SK-N-SH treated with all-trans-retinoic acid at 6 μM for 48 hours (cell line): ENCODE results near the gene TESPA1.

ENCODE experiments used
- ESRRG ChIP-seq: fragments of 250-450 bp; sonication (Bioruptor Pico); IDR thresholded peaks from 2 replicates; pipeline ENCODE4 v1.6.1; 2021; ENCODE audit warnings: mild to moderate bottlenecking
- ISL1 ChIP-seq: fragments of 250-450 bp; sonication (Bioruptor Pico); IDR thresholded peaks from 2 replicates; pipeline ENCODE4 v2.1.2; 2022; ENCODE audit warnings: mild to moderate bottlenecking, moderate library complexity
- OSR1 ChIP-seq: fragments of 250-450 bp; sonication (Bioruptor Pico); IDR thresholded peaks from 2 replicates; pipeline ENCODE4 v1.8.0; 2022; ENCODE audit warnings: moderate library complexity, mild to moderate bottlenecking, inconsistent platforms
- SNAI2 ChIP-seq: fragments of 250-450 bp; sonication (Bioruptor Pico); IDR thresholded peaks from 2 replicates; pipeline ENCODE4 v1.5.0; 2020; ENCODE audit warnings: mild to moderate bottlenecking, moderate library complexity
- ZNF565 ChIP-seq: fragments of 450-650 bp; formaldehyde crosslinking; conservative IDR thresholded peaks from 2 replicates; pipeline ENCODE4 v1.5.0; 2020; ENCODE audit warnings: low read depth, mild to moderate bottlenecking, moderate library complexity
- TF ChIP-seq, protein P1 (sequence below): fragments of 250-450 bp; sonication (Bioruptor Pico); IDR thresholded peaks from 2 replicates; pipeline ENCODE4 v1.5.0; 2020; ENCODE audit warnings: mild to moderate bottlenecking, moderate library complexity
- TF ChIP-seq, protein P2 (sequence below): fragments of 250-450 bp; sonication (Bioruptor Pico); IDR thresholded peaks from 2 replicates; pipeline ENCODE4 v1.8.0; 2021; ENCODE audit warnings: low read depth, mild to moderate bottlenecking, moderate library complexity, borderline replicate concordance

DNA sequence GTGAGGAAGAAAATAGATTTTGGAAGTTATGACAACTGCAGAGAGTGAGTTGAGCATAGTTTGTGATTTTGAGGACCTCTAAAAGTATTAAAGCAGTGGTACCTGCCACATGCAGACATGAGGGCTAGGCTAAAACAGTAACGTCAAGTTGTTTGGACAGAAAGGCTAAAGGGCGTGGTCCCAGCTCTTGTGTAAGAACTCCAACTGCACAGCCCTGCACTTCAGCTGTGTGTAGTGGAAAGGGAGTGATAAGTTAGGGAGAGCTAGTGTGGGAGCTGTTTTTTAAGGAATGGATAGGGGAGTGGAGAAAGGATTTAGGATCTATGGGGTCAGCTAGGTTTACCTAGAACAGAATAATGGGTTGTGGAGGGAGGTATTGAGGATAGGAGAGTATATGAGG lies 39.5 kb downstream of the TESPA1 start:
- TF ChIP-seq, protein P1, sequence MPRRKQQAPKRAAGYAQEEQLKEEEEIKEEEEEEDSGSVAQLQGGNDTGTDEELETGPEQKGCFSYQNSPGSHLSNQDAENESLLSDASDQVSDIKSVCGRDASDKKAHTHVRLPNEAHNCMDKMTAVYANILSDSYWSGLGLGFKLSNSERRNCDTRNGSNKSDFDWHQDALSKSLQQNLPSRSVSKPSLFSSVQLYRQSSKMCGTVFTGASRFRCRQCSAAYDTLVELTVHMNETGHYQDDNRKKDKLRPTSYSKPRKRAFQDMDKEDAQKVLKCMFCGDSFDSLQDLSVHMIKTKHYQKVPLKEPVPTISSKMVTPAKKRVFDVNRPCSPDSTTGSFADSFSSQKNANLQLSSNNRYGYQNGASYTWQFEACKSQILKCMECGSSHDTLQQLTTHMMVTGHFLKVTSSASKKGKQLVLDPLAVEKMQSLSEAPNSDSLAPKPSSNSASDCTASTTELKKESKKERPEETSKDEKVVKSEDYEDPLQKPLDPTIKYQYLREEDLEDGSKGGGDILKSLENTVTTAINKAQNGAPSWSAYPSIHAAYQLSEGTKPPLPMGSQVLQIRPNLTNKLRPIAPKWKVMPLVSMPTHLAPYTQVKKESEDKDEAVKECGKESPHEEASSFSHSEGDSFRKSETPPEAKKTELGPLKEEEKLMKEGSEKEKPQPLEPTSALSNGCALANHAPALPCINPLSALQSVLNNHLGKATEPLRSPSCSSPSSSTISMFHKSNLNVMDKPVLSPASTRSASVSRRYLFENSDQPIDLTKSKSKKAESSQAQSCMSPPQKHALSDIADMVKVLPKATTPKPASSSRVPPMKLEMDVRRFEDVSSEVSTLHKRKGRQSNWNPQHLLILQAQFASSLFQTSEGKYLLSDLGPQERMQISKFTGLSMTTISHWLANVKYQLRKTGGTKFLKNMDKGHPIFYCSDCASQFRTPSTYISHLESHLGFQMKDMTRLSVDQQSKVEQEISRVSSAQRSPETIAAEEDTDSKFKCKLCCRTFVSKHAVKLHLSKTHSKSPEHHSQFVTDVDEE (CRISPR knock-in tag) = no peak
- TF ChIP-seq OSR1 (CRISPR knock-in tag) (no peak), ZNF565 (CRISPR knock-in tag) (no peak), SNAI2 (no peak), ESRRG (CRISPR knock-in tag) (no peak), ISL1 (CRISPR knock-in tag) (no peak)
- TF ChIP-seq, protein P2, sequence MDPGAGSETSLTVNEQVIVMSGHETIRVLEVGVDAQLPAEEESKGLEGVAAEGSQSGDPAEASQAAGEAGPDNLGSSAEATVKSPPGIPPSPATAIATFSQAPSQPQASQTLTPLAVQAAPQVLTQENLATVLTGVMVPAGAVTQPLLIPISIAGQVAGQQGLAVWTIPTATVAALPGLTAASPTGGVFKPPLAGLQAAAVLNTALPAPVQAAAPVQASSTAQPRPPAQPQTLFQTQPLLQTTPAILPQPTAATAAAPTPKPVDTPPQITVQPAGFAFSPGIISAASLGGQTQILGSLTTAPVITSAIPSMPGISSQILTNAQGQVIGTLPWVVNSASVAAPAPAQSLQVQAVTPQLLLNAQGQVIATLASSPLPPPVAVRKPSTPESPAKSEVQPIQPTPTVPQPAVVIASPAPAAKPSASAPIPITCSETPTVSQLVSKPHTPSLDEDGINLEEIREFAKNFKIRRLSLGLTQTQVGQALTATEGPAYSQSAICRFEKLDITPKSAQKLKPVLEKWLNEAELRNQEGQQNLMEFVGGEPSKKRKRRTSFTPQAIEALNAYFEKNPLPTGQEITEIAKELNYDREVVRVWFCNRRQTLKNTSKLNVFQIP (CRISPR knock-in tag) = no peak
